ENCODE results near the gene FXR2. TPM values are rescaled to one million over a fixed set of nuclear protein-coding genes. Genes with fewer than 3 reads are reported as not detected.
A peak's percentile ranks its signal among the peaks of the same experiment; 100 is the strongest.
"Not testable (repeated sequence)": the region's sequence is repeated elsewhere in the genome, so short reads cannot be mapped to it uniquely, and the experiment has no call there.

FXR2 gene
- total and polyA plus RNA-seq, 2 donors (not counting 1 experiment from before 2014, with no cell fraction given) = 22.0 to 46.6 TPM

DNA sequence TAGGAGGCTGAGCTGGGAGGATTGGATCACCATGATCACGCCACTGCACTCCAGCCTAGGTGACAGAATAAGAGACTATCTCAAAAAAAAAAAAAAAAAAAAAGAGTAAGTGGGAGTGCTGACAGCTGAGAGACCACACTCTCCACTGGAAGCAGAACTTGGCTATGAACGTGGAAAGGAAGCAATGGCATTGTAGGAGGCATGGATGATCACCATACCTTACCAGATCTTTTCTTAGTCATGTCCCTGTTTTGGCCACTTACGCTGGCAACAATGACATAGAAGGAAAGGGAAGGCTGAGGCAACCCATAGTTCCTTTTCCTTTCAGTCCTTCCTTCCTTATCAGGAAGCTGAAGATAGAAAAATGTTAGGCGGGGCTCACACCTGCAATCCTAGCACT, 32.3 kb upstream of the FXR2 start:
- H3K79me2 ChIP-seq (ENCODE audit: control insufficient read depth, insufficient read depth, low read length) = no peaks in the 10 kb centered on the region
- H3K27me3 ChIP-seq (ENCODE audit: control insufficient read depth, insufficient read depth, low read length) = peaks cover 21% of the 10 kb centered on the region
- no peak overlapping the region for H3K4me3 ChIP-seq (replicated peaks in 1 of 4; ENCODE audit: control extremely low read depth in 1 of 4, insufficient read depth in 1 of 4, low read depth in 3 of 4, low read length in 4 of 4)
- TF ChIP-seq, protein P1, sequence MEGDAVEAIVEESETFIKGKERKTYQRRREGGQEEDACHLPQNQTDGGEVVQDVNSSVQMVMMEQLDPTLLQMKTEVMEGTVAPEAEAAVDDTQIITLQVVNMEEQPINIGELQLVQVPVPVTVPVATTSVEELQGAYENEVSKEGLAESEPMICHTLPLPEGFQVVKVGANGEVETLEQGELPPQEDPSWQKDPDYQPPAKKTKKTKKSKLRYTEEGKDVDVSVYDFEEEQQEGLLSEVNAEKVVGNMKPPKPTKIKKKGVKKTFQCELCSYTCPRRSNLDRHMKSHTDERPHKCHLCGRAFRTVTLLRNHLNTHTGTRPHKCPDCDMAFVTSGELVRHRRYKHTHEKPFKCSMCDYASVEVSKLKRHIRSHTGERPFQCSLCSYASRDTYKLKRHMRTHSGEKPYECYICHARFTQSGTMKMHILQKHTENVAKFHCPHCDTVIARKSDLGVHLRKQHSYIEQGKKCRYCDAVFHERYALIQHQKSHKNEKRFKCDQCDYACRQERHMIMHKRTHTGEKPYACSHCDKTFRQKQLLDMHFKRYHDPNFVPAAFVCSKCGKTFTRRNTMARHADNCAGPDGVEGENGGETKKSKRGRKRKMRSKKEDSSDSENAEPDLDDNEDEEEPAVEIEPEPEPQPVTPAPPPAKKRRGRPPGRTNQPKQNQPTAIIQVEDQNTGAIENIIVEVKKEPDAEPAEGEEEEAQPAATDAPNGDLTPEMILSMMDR (conservative IDR thresholded peaks at IDR 0.05 in 1 of 2, IDR thresholded peaks at IDR 0.05 in 1 of 2; ENCODE audit: low read depth in 1 of 2, low read length in 2 of 2) = no peak
- TF ChIP-seq EZH2 (IDR thresholded peaks at IDR 0.05; ENCODE audit: low read length, missing control alignments) = no peak
- no peak overlapping the region for H3K9ac ChIP-seq (ENCODE audit: insufficient read depth, low read length)
- DNase-seq (ENCODE audit: low read depth in 2 of 2) = no peak
- H3K9me3 ChIP-seq (ENCODE audit: control insufficient read depth, insufficient read depth, low read depth, low read length) = no peaks in the 10 kb centered on the region
- H3K36me3 ChIP-seq (ENCODE audit: control insufficient read depth, insufficient read depth, low read length) = no peaks in the 10 kb centered on the region
- no peaks in the 10 kb centered on the region for H4K20me1 ChIP-seq (ENCODE audit: control insufficient read depth, extremely low read depth, insufficient read depth, low read length)
- H2AFZ ChIP-seq (ENCODE audit: low read length) = no peak overlapping the region
- H3K4me1 ChIP-seq (ENCODE audit: control insufficient read depth, extremely low read depth, insufficient read depth, low read length) = peaks cover 2% of the 10 kb centered on the region
- H3K27ac ChIP-seq (ENCODE audit: insufficient read depth, low read length) = no peak overlapping the region
- no peak overlapping the region for H3K4me2 ChIP-seq (ENCODE audit: extremely low read depth, insufficient read depth, low read length)

DNA sequence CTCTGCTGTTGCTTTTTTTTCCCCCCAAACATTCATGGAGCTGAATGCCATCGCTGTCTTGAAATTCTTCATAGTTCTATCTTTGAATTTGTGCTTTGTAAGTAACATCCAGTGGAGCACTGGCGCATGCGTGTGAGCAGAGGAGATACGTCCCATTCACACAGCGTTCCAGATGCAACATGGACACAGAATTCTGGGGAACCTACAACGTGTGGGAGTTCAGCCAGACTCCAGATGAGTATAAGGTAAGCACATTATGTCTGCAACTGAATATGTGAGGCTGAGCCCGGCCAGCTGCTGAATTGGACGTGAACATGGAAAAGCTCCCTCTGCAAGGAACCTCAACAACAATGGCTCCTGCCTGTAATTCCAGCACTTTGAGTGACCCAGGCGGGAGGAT, 31.8 kb upstream of the FXR2 start:
- Histone ChIP-seq H3K4me1 (ENCODE audit: control insufficient read depth, extremely low read depth, insufficient read depth, low read length) (peaks cover 2% of the 10 kb centered on the region), H3K9me3 (ENCODE audit: control insufficient read depth, insufficient read depth, low read depth, low read length) (no peaks in the 10 kb centered on the region), H3K4me3 (replicated peaks in 1 of 4; ENCODE audit: control extremely low read depth in 1 of 4, insufficient read depth in 1 of 4, low read depth in 3 of 4, low read length in 4 of 4) (no peak overlapping the region), H3K36me3 (ENCODE audit: control insufficient read depth, insufficient read depth, low read length) (no peaks in the 10 kb centered on the region), H3K27ac (ENCODE audit: insufficient read depth, low read length) (no peak overlapping the region), H2AFZ (ENCODE audit: low read length) (no peak overlapping the region), H3K9ac (ENCODE audit: insufficient read depth, low read length) (no peak overlapping the region), H3K27me3 (ENCODE audit: control insufficient read depth, insufficient read depth, low read length) (peaks cover 16% of the 10 kb centered on the region), H4K20me1 (ENCODE audit: control insufficient read depth, extremely low read depth, insufficient read depth, low read length) (no peaks in the 10 kb centered on the region), H3K79me2 (ENCODE audit: control insufficient read depth, insufficient read depth, low read length) (no peaks in the 10 kb centered on the region), H3K4me2 (ENCODE audit: extremely low read depth, insufficient read depth, low read length) (no peak overlapping the region)
- TF ChIP-seq, protein P1 (conservative IDR thresholded peaks at IDR 0.05 in 1 of 2, IDR thresholded peaks at IDR 0.05 in 1 of 2; ENCODE audit: low read depth in 1 of 2, low read length in 2 of 2) = no peak
- TF ChIP-seq EZH2 (IDR thresholded peaks at IDR 0.05; ENCODE audit: low read length, missing control alignments) = no peak
- peak in 1 of 2 donors; percentile 14 for DNase-seq (ENCODE audit: low read depth in 2 of 2)

DNA sequence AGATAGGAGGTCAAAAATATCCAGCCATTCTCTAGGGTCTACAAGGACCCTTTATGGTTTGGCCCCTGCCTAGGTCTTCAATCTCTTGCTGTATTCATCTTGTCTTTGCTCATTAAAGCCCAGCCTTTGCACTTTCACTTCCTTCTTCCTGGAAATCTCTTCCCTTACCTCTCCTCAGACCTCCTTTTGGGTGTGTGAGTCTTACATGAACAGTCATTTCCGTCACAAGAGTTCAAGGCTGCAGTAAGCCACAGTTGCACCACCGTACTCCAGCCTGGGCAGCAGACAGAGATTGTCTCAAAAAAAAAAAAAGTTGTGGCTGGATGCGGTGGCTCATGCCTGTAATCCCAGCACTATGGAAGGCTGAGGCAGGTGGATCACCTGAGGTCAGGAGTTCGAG, 30.1 kb upstream of the FXR2 start:
- no peak for DNase-seq (ENCODE audit: low read depth in 2 of 2)
- Histone ChIP-seq H2AFZ (ENCODE audit: low read length) (no peak overlapping the region), H3K27me3 (ENCODE audit: control insufficient read depth, insufficient read depth, low read length) (peaks cover 2% of the 10 kb centered on the region), H3K27ac (ENCODE audit: insufficient read depth, low read length) (no peak overlapping the region), H3K9ac (ENCODE audit: insufficient read depth, low read length) (no peak overlapping the region), H3K79me2 (ENCODE audit: control insufficient read depth, insufficient read depth, low read length) (no peaks in the 10 kb centered on the region), H4K20me1 (ENCODE audit: control insufficient read depth, extremely low read depth, insufficient read depth, low read length) (no peaks in the 10 kb centered on the region), H3K4me1 (ENCODE audit: control insufficient read depth, extremely low read depth, insufficient read depth, low read length) (no peaks in the 10 kb centered on the region), H3K4me3 (replicated peaks in 1 of 4; ENCODE audit: control extremely low read depth in 1 of 4, insufficient read depth in 1 of 4, low read depth in 3 of 4, low read length in 4 of 4) (no peak overlapping the region), H3K4me2 (ENCODE audit: extremely low read depth, insufficient read depth, low read length) (no peak overlapping the region), H3K36me3 (ENCODE audit: control insufficient read depth, insufficient read depth, low read length) (no peaks in the 10 kb centered on the region), H3K9me3 (ENCODE audit: control insufficient read depth, insufficient read depth, low read depth, low read length) (no peaks in the 10 kb centered on the region)
- no peak for TF ChIP-seq EZH2 (IDR thresholded peaks at IDR 0.05; ENCODE audit: low read length, missing control alignments)
- TF ChIP-seq, protein P1 (conservative IDR thresholded peaks at IDR 0.05 in 1 of 2, IDR thresholded peaks at IDR 0.05 in 1 of 2; ENCODE audit: low read depth in 1 of 2, low read length in 2 of 2) = no peak

DNA sequence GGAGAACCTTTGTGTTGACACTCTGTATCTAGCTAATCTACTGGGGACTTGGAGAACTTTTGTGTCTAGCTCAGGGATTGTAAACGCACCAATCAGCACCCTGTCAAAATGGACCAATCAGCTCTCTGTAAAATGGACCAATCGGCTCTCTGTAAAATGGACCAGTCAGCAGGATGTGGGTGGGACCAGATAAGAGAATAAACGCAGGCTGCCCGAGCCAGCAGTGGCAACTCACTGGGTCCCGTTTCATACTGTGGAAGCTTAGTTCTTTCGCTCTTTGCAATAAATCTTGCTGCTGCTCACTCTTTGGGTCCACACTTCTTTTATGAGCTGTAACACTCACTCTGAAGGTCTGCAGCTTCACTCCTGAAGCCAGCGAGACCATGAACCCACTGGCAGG, 26.9 kb upstream of the FXR2 start:
- not testable (repeated sequence) for H4K20me1 ChIP-seq (ENCODE audit: control insufficient read depth, extremely low read depth, insufficient read depth, low read length); H3K9ac ChIP-seq (ENCODE audit: insufficient read depth, low read length); H3K4me1 ChIP-seq (ENCODE audit: control insufficient read depth, extremely low read depth, insufficient read depth, low read length); DNase-seq (ENCODE audit: low read depth in 2 of 2); H3K36me3 ChIP-seq (ENCODE audit: control insufficient read depth, insufficient read depth, low read length); H3K4me3 ChIP-seq (replicated peaks in 1 of 4; ENCODE audit: control extremely low read depth in 1 of 4, insufficient read depth in 1 of 4, low read depth in 3 of 4, low read length in 4 of 4); H3K9me3 ChIP-seq (ENCODE audit: control insufficient read depth, insufficient read depth, low read depth, low read length); H3K27ac ChIP-seq (ENCODE audit: insufficient read depth, low read length); H2AFZ ChIP-seq (ENCODE audit: low read length); H3K79me2 ChIP-seq (ENCODE audit: control insufficient read depth, insufficient read depth, low read length); H3K27me3 ChIP-seq (ENCODE audit: control insufficient read depth, insufficient read depth, low read length); H3K4me2 ChIP-seq (ENCODE audit: extremely low read depth, insufficient read depth, low read length)
